Spleen (tissue), 11 donors: ENCODE results near the gene SAP130. TPM values are rescaled to one million over a fixed set of nuclear protein-coding genes. Genes with fewer than 3 reads are reported as not detected.

ENCODE experiments used
- DNase-seq: peaks from one replicate; pipeline ENCODE4 v3.0.0-alpha.2; 2020
- H3K27ac ChIP-seq, 8 donors: fragments of 200-600 bp; sonication (generic) in 7 of 8; 1 replicate in 4 of 8; 2 replicates in 4 of 8; pipeline versions ENCODE4 v1.5.0 to v1.8.0; 2016 to 2021; ENCODE audit warnings: inconsistent platforms in 4 of 8, mild to moderate bottlenecking in 4 of 8, moderate library complexity in 1 of 8
- H3K27me3 ChIP-seq, 7 donors: fragments of 200-600 bp; sonication (generic) in 6 of 7; replicated peaks in 1 of 7; 1 replicate in 4 of 7; 2 replicates in 3 of 7; pipeline versions ENCODE4 v1.5.0 to v1.8.0; 2016 to 2021; ENCODE audit warnings: inconsistent platforms in 3 of 7, mild to moderate bottlenecking in 1 of 7
- H3K36me3 ChIP-seq, 6 donors: fragments of 200-600 bp; sonication (generic) in 5 of 6; 1 replicate in 4 of 6; 2 replicates in 2 of 6; pipeline versions ENCODE4 v1.5.0 to v1.8.0; 2016 to 2021; ENCODE audit warnings: inconsistent platforms in 2 of 6
- H3K4me1 ChIP-seq, 6 donors: fragments of 200-600 bp; sonication (generic) in 5 of 6; 1 replicate in 3 of 6; 2 replicates in 3 of 6; pipeline versions ENCODE4 v1.5.0 to v1.8.0; 2016 to 2021; ENCODE audit warnings: inconsistent platforms in 3 of 6
- H3K4me3 ChIP-seq, 8 donors: fragments of 200-600 bp; sonication (generic) in 7 of 8; 1 replicate in 4 of 8; 2 replicates in 4 of 8; pipeline versions ENCODE4 v1.5.0 to v1.8.0; 2016 to 2021; ENCODE audit warnings: inconsistent platforms in 4 of 8, mild to moderate bottlenecking in 4 of 8, moderate library complexity in 2 of 8
- H3K9me3 ChIP-seq, 8 donors: fragments of 200-600 bp; sonication (generic) in 7 of 8; 1 replicate in 4 of 8; 2 replicates in 4 of 8; pipeline versions ENCODE4 v1.5.0 to v1.8.0; 2016 to 2021; ENCODE audit warnings: inconsistent platforms in 4 of 8
- CTCF ChIP-seq, 11 experiments: fragments of 200-600 bp in 7 of 11; fragments of 450-650 bp in 4 of 11; sonication (generic) in 4 of 11; IDR thresholded peaks in 8 of 11; conservative IDR thresholded peaks in 3 of 11; 1 replicate in 7 of 11; 2 replicates in 4 of 11; pipeline versions ENCODE4 v1.4.0 to v1.8.0; 2016 to 2021; ENCODE audit warnings: antibody characterized with exemption in 11 of 11, inconsistent platforms in 4 of 11, mild to moderate bottlenecking in 1 of 11
- POLR2A ChIP-seq, 3 donors: fragments of 450-650 bp; IDR thresholded peaks; one replicate each; pipeline ENCODE4 v1.5.1; 2017; ENCODE audit warnings: antibody characterized with exemption in 3 of 3, mild to moderate bottlenecking in 1 of 3
- POLR2AphosphoS5 ChIP-seq, 3 donors: sonication (generic); formaldehyde crosslinking; IDR thresholded peaks; one replicate each; pipeline ENCODE4 v1.5.1; 2017; ENCODE audit warnings: antibody characterized with exemption in 3 of 3
- WGBS, 5 donors: extraction: QIAGEN DNeasy Blood & Tissue Kit in 3 of 5; methylation state at CpG; one replicate each; pipeline versions ENCODE4 v1.1.5 to v1.1.7; 2013 to 2018; 5-methylcytosine and 5-hydroxymethylcytosine counted together
- intact Hi-C: fragments of 100-400 bp; cut with DNase I; formaldehyde crosslinking; loops from one replicate; pipeline ENCODE4 v1.15.0; 2023; ENCODE audit warnings: low total_unique reads
- polyA plus RNA-seq, 3 donors: library from polyadenylated mRNA; stranded (reverse); fragments of 200-250 nt; gene quantifications; one replicate each; pipeline ENCODE4 v1.2.1, GENCODE V29; 2013
- total RNA-seq, 7 donors: library from RNA; depleted of rRNA in 3 of 7; stranded (reverse); fragments of >200 nt in 3 of 7; fragmentation: NEBNext Ultra II Directional in 4 of 7; extraction: Animal tissue kit (Norgen Biotek cat#: 25700) in 4 of 7; gene quantifications; one replicate each; pipeline versions ENCODE4 v1.1.0 to v1.2.1, GENCODE V29; 2016 to 2021
- donor health status: healthy with polysubstance abuse.
- donor health status: DM: no; HTN: no; CAD: no; lungs with moderate emphysema.
- donor health status: DM: no; HTN: no; CAD: no.
- donor health status: Bipolar disorder and iron deficiency.
- donor health status: healthy.
- donor health status: DM: no; HTN: no; CAD: no.
- donor health status: DM: yes; HTN: yes; CAD: no.

The SAP130 gene
- total and polyA plus RNA-seq, 10 donors = 3.6 to 23.5 (median 16.5) TPM

GRCh38 chr2:128069769-128070168 lies 41.9 kb upstream of the SAP130 start:
- H3K4me3 ChIP-seq = no peak overlapping the region
- H3K4me1 ChIP-seq = no peaks in the 10 kb centered on the region
- no peaks in the 10 kb centered on the region for H3K27me3 ChIP-seq
- intact Hi-C loops = no loop called here
- TF ChIP-seq CTCF (IDR thresholded peaks at IDR 0.05 in 8 of 11, conservative IDR thresholded peaks at IDR 0.05 in 3 of 11) (no peak), POLR2AphosphoS5 (IDR thresholded peaks at IDR 0.05) (no peak), POLR2A (IDR thresholded peaks at IDR 0.05) (no peak)
- 85 to 88% (median 86%) methylated on average over 5 of the region's 5 CpGs for WGBS, 5 donors
- H3K27ac ChIP-seq = no peak overlapping the region
- DNase-seq = no peak
- H3K36me3 ChIP-seq = no peaks in the 10 kb centered on the region
- H3K9me3 ChIP-seq = no peaks in the 10 kb centered on the region

- Histone ChIP-seq H3K4me3 (no peak overlapping the region), H3K27me3 (no peaks in the 10 kb centered on the region), H3K4me1 (peaks cover 0 to 6% (median 0%) of the 10 kb centered on the region in 6 donors), H3K9me3 (no peaks in the 10 kb centered on the region), H3K27ac (no peak overlapping the region), H3K36me3 (no peaks in the 10 kb centered on the region)
- no peak for DNase-seq
- TF ChIP-seq POLR2A (IDR thresholded peaks at IDR 0.05) = no peak
- no peak for TF ChIP-seq CTCF (IDR thresholded peaks at IDR 0.05 in 8 of 11, conservative IDR thresholded peaks at IDR 0.05 in 3 of 11)
- TF ChIP-seq POLR2AphosphoS5 (IDR thresholded peaks at IDR 0.05) = no peak
- 96 to 100% (median 97%) methylated on average over 1 of the region's 1 CpG for WGBS, 5 donors
- intact Hi-C loops = no loop called here
Observed at GRCh38 chr2:128064353-128064752, 36.5 kb upstream of the SAP130 start.

GRCh38 chr2:128062571-128062970 lies 34.7 kb upstream of the SAP130 start:
- H3K27me3 ChIP-seq = no peaks in the 10 kb centered on the region

GRCh38 chr2:128058114-128058513 lies 30.3 kb upstream of the SAP130 start:
- WGBS, 5 donors = 44 to 88% (median 84%) methylated on average over 2 of the region's 2 CpGs
- Histone ChIP-seq H3K9me3 (no peaks in the 10 kb centered on the region), H3K4me3 (no peak overlapping the region), H3K36me3 (no peaks in the 10 kb centered on the region), H3K27me3 (peaks cover 0 to 18% (median 0%) of the 10 kb centered on the region in 7 donors), H3K27ac (no peak overlapping the region), H3K4me1 (peaks cover 0 to 1% (median 0%) of the 10 kb centered on the region in 6 donors)
- intact Hi-C loops = no loop called here
- TF ChIP-seq POLR2AphosphoS5 (IDR thresholded peaks at IDR 0.05) (no peak), CTCF (IDR thresholded peaks at IDR 0.05 in 8 of 11, conservative IDR thresholded peaks at IDR 0.05 in 3 of 11) (no peak), POLR2A (IDR thresholded peaks at IDR 0.05) (no peak)
- DNase-seq = no peak

More at GRCh38 chr2:128062571-128062970, 34.7 kb upstream of the SAP130 start:
- no peak overlapping the region for H3K27ac ChIP-seq
- no peak for DNase-seq
- no peaks in the 10 kb centered on the region for H3K9me3 ChIP-seq
- no peak overlapping the region for H3K4me3 ChIP-seq
- H3K4me1 ChIP-seq = peaks cover 0 to 6% (median 0%) of the 10 kb centered on the region in 6 donors
- 75 to 95% (median 93%) methylated on average over 8 of the region's 8 CpGs for WGBS, 5 donors
- no peaks in the 10 kb centered on the region for H3K36me3 ChIP-seq
- TF ChIP-seq CTCF (IDR thresholded peaks at IDR 0.05 in 8 of 11, conservative IDR thresholded peaks at IDR 0.05 in 3 of 11) (no peak), POLR2AphosphoS5 (IDR thresholded peaks at IDR 0.05) (no peak), POLR2A (IDR thresholded peaks at IDR 0.05) (no peak)
- intact Hi-C loops = no loop called here
